PFSK-1 (cell line): ENCODE measurements around the gene SH3BGRL3.

Source experiments
- FOXP2 ChIP-seq: optimal IDR thresholded peaks from 2 replicates; pipeline ENCODE3; 2011; ENCODE audit warnings: borderline replicate concordance, control low read depth, inconsistent platforms; ENCODE audit not compliant: insufficient read depth; ENCODE audit errors: extremely low read length, extremely low read depth
- POLR2AphosphoS5 ChIP-seq: IDR thresholded peaks from 2 replicates; pipeline ENCODE4 v1.6.1; 2012; ENCODE audit warnings: low read depth, mild to moderate bottlenecking, control low read depth, low read length, moderate library complexity
- SIN3A ChIP-seq: IDR thresholded peaks from 2 replicates; pipeline ENCODE4 v1.6.1; 2012; ENCODE audit warnings: mild to moderate bottlenecking, low read length, moderate library complexity, borderline replicate concordance; ENCODE audit not compliant: insufficient read depth
- TAF1 ChIP-seq: IDR thresholded peaks from 2 replicates; pipeline ENCODE4 v1.6.1; 2012; ENCODE audit warnings: low read length, control low read depth, borderline replicate concordance; ENCODE audit not compliant: insufficient read depth
- TF ChIP-seq, protein P1 (sequence below), 2 experiments: IDR thresholded peaks; 2 replicates each; pipeline versions ENCODE4 v1.6.1 to v1.8.0; 2011 to 2012; ENCODE audit warnings: low read depth in 2 of 2, low read length in 2 of 2, control low read depth in 1 of 2, inconsistent platforms in 1 of 2, mild to moderate bottlenecking in 1 of 2, moderate library complexity in 1 of 2; ENCODE audit not compliant: insufficient read depth in 1 of 2

DNA sequence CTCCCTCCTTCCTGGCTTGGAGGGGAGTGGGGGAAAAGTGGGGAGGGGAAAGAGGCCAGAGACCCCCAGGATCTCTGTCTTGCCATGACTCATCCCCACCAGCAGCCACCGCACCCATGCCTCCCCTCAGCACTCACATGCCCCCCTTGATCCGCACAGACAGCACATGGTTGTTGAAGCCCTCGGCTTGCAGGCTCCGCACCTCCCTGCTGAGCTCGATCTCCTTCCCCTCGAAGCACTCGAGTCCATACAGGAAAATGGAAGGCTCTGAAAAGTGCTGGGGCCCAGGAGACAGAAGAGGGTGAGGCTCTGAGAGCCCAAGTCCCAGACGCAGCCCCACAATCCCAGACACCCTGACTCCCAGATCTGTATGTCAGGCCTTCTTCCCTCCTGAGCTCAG lies 48.7 kb downstream of the SH3BGRL3 start:
- TF ChIP-seq TAF1, result no peak
- TF ChIP-seq POLR2AphosphoS5, result no peak
- TF ChIP-seq, protein P1, sequence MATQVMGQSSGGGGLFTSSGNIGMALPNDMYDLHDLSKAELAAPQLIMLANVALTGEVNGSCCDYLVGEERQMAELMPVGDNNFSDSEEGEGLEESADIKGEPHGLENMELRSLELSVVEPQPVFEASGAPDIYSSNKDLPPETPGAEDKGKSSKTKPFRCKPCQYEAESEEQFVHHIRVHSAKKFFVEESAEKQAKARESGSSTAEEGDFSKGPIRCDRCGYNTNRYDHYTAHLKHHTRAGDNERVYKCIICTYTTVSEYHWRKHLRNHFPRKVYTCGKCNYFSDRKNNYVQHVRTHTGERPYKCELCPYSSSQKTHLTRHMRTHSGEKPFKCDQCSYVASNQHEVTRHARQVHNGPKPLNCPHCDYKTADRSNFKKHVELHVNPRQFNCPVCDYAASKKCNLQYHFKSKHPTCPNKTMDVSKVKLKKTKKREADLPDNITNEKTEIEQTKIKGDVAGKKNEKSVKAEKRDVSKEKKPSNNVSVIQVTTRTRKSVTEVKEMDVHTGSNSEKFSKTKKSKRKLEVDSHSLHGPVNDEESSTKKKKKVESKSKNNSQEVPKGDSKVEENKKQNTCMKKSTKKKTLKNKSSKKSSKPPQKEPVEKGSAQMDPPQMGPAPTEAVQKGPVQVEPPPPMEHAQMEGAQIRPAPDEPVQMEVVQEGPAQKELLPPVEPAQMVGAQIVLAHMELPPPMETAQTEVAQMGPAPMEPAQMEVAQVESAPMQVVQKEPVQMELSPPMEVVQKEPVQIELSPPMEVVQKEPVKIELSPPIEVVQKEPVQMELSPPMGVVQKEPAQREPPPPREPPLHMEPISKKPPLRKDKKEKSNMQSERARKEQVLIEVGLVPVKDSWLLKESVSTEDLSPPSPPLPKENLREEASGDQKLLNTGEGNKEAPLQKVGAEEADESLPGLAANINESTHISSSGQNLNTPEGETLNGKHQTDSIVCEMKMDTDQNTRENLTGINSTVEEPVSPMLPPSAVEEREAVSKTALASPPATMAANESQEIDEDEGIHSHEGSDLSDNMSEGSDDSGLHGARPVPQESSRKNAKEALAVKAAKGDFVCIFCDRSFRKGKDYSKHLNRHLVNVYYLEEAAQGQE (IDR thresholded peaks at IDR 0.05; ENCODE audit: insufficient read depth in 1 of 2, low read depth in 2 of 2, low read length in 2 of 2), result no peak
- no peak for TF ChIP-seq SIN3A
- no peak for TF ChIP-seq FOXP2
